Middle frontal gyrus (tissue), 1 donor: ENCODE measurements around the gene ZFAND3.

Experiments
- DNase-seq: peaks from one replicate; pipeline ENCODE4 v3.0.0-alpha.2; 2015; ENCODE audit warnings: low spot score; ENCODE audit errors: extremely low spot score

The ZFAND3 gene

GRCh38 chr6:38183856-38184584, 364.5 kb downstream of the ZFAND3 start:
- no peak for DNase-seq

- DNase-seq = no peak
Measured at GRCh38 chr6:38184585-38185080, 365.1 kb downstream of the ZFAND3 start.

- no peak for DNase-seq
Measured at GRCh38 chr6:38185244-38185643, 365.7 kb downstream of the ZFAND3 start.

- no peak for DNase-seq
Measured at GRCh38 chr6:38185752-38186151, 366.2 kb downstream of the ZFAND3 start.

- no peak for DNase-seq
Measured at GRCh38 chr6:38187325-38187724, 367.8 kb downstream of the ZFAND3 start.

- no peak for DNase-seq
Measured at GRCh38 chr6:38187811-38188590, 368.5 kb downstream of the ZFAND3 start.

- DNase-seq = no peak
Measured at GRCh38 chr6:38188677-38189335, 369.3 kb downstream of the ZFAND3 start.

- DNase-seq = no peak
Measured at GRCh38 chr6:38191418-38191817, 371.9 kb downstream of the ZFAND3 start.

- no peak for DNase-seq
Measured at GRCh38 chr6:38192011-38192410, 372.5 kb downstream of the ZFAND3 start.

- no peak for DNase-seq
Measured at GRCh38 chr6:38192487-38192886, 373.0 kb downstream of the ZFAND3 start.

- no peak for DNase-seq
Measured at GRCh38 chr6:38193051-38193450, 373.5 kb downstream of the ZFAND3 start.

- DNase-seq = no peak
Measured at GRCh38 chr6:38193481-38194281, 374.2 kb downstream of the ZFAND3 start.

GRCh38 chr6:38194282-38194572, 374.7 kb downstream of the ZFAND3 start:
- no peak for DNase-seq

GRCh38 chr6:38194589-38194988, 375.1 kb downstream of the ZFAND3 start:
- DNase-seq = no peak

- DNase-seq = no peak
Measured at GRCh38 chr6:38195113-38195635, 375.6 kb downstream of the ZFAND3 start.

GRCh38 chr6:38198219-38198618, 378.7 kb downstream of the ZFAND3 start:
- no peak for DNase-seq
